Fibroblast of skin of left quadriceps (primary cell): ENCODE results near the gene CCNK.

Experiments
- DNase-seq, 2 experiments: peaks; one replicate each; pipeline ENCODE4 v3.0.0-alpha.2; 2013; ENCODE audit warnings: low read depth in 2 of 2

The CCNK gene

GRCh38 chr14:99480917-99481744, at the start of gene CCNK:
Gene CCNK (plus strand): TSS chr14:99481409. CDS start chr14:99492678, 11,269 bp downstream.
- peak; percentile 100 for DNase-seq

- DNase-seq = no peak
Measured at GRCh38 chr14:99431986-99432385, 49.2 kb upstream of the CCNK start.

DNA sequence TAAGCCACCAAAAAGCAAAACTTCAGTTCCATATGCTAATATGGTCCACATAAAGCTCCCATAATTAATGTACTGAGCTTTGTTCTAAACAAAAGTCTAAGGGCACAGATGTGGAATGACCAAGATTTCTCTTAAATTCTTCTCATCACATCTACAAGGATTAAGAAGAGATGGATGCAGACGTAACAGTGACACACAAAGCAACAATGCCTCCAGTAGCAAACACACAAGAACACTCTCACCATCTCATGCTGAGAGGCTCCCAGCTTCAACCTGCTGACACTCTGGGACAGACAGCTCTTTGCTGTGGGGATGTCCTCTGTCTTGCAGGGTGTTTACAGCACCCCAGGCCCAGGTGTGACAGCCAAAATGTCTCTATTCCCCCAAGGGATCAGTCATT, 48.7 kb upstream of the CCNK start:
- no peak for DNase-seq

DNA sequence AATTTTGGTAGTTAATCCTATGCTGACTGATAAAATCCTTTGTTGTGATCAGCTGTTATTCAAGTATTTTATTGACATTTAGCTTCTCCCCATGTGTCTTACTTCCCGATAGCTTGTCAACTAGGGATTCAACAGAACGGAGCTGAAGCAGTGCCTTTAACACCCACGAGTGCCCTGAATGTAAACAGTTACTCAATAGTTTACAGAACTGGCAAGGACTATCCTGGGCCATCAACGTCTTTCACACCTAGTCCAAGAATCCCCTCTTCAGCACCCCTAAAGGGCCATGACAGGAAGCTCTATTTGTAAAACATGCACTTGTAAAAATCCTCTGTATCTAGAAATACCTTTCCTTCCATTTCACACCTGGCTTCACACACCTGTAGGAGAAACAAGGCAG, 45.9 kb upstream of the CCNK start:
- DNase-seq = no peak

DNA sequence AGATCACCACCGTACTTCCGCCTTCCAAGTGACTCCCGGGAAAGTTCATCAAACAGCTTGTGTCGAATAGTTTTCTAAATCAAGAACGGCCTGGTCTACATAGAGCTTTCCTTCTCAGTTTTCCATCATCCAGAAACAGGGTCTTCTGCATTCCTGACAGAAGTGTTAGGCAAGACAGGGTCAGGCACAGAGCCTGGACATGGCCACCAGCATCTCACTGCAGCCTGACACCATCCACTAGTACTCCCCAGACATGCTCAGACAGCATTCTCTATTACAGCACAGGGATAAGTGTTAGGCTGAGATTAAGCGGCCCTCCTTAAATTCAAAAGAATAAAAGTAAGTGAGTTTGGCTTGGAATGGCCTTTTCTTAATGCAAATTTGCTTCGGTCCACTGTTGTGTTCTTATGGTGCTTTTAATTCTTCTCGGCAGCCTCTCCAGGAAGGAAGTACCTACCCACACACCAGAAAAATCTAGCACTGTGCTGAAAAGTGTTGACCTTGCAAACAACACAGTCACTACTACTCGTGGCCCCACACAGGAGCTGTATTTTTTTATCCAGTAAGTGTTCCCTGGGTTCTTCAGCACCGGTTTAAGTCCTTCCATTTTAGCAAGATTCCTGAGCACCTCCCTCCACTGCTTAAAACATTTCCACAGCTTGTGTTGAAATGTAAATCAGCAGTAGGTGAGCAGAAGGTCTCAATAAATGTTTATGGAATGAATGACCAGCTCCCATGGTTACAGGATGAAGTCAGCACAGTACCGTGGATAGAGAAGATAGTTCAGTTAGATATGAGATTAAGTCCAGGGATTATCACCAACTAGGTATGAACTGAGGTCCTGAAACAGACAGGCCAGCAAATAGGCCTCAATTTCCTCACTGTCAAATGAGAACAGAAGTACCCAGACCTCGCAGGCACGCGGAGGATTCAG, 44.7 kb upstream of the CCNK start:
- DNase-seq = no peak

GRCh38 chr14:99437706-99438105, 43.5 kb upstream of the CCNK start:
- no peak for DNase-seq

- DNase-seq = no peak
Measured at GRCh38 chr14:99440278-99440677, 40.9 kb upstream of the CCNK start.

- no peak for DNase-seq
Measured at GRCh38 chr14:99441157-99441870, 39.9 kb upstream of the CCNK start.

DNA sequence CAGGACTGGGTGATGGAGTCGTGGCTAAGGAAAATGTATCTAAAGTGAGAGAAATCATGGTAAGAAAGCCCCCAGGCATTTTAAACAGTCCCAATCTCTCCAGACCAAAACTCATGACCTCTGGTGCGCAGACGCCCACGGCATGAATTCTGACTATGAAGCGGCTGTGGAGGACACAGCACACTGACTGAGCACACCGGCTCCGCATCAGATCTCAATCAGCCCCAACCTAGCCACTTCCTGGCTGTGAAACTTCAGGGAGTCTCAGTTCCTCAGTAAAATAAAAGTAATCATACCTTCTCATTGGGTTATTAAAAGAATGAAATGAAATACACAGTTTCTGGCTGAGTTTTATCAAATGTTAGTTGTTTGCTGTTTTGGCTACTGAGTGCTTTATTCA, 39.3 kb upstream of the CCNK start:
- DNase-seq = no peak

DNA sequence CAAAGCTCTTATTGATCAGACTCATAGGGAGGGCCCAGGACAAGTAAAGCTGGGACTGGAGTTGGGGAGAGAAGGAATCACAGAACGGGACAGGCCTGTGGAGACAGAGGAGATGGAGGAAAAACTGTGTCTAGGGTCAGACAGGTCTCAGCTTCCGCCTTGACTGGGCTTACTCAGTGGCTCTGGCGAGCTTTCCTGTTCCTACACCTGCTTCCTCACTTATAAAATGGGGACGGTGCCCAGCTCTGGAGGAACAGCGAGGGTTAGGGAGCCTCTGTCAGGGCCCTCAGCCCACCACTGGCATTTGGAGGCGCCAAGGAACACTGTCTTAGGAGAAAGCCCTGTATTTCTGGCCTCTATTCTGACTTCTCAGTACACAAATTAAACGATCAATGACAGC, 35.3 kb upstream of the CCNK start:
- no peak for DNase-seq

DNA sequence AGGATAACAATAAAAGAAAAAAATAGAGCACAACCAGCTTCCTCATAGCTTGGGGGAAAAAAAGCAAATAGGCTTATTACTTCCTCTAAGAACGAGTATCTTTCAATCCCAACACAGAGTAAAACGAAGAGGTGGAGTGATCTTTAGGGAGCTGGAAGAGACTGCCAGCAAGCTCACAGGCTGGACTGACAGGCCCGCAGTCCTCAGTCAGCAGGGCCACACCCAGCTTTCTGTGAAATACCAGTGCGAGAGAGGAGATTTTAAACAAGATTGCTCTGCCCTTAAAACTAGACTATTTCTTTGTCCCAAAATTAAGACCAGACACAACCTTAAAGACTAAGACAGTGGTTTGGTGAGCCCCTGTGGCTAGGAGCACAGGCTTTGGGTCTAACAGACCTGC, 33.5 kb upstream of the CCNK start:
- DNase-seq = no peak

DNA sequence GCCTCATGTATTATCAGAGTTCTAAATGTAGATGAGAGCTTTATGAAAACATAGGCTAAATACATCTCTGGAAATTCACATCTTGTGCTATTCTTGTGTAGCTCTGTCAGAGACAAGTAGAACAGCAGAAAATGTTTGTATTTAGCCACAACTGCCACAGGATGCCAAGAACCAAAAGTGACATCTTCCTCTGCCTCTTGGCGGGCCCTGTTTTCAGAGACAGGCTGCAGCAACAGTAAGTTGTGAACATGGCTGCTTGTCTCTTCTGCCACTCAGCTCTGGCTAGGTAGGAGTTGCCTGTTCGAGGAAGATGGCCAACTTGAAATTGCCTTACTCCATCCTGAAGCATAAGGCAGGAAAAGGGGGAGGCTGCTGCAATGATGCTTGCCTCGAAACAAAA, 30.9 kb upstream of the CCNK start:
- DNase-seq = no peak

DNA sequence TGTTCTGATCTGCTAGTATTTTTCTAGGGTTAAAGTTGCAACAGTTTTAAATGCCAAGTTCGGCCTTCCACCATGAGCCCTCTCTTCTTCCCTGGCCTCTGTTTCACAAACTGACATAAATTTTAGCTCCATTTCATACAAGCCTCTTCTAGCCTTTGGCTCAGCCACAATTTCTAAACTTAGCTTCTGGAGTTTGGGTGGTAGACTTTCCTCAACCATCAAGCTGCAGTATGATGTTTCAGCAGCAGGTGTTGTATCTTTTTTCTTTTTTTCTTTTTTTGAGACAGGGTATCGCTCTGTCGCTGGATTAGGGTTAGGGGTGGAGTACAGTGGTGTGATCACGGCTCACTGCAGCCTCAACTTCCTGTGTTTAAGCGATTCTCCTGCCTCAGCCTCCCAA, 30.0 kb upstream of the CCNK start:
- no peak for DNase-seq

DNA sequence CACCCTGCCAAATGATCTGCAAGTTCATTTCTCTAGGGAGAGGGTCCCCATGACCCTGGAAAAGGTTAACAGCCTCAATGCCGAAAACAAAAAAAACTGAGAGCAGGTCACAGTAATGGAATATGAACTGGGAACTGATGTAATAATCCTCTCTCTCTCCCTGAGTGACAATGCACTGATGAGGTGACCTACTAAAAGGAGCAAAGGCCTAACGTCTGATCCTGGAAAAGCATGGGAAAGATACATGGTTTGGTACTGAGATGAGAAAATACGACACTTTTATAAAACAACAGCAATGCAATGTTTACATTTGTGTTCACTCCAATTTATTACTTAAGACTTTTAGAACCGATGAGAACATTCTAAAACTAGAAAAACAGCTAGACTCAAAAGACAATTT, 28.2 kb upstream of the CCNK start:
- no peak for DNase-seq

- no peak for DNase-seq
Measured at GRCh38 chr14:99454246-99454645, 27.0 kb upstream of the CCNK start.

GRCh38 chr14:99459481-99460100, 21.6 kb upstream of the CCNK start:
- no peak for DNase-seq

DNA sequence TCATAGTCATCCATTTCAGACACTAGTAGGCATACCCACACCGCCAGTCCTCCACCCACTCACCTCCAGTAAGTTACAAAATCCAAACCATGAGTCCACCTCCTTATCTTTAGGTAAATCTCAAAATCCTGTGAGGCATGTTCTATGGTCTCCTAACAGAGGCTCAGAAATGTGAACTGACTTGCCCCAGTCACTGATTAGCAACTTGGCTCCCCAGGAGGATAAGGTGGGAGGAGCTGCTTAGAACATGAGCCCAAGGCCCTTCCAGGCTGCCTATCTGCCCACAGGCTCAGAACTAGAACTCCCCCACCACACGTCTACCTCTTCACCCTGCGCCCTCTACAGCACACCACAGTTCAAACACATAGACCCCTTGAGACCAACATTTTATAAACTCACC, 20.4 kb upstream of the CCNK start:
- no peak for DNase-seq

GRCh38 chr14:99461411-99462085, 19.7 kb upstream of the CCNK start:
- DNase-seq = no peak

DNA sequence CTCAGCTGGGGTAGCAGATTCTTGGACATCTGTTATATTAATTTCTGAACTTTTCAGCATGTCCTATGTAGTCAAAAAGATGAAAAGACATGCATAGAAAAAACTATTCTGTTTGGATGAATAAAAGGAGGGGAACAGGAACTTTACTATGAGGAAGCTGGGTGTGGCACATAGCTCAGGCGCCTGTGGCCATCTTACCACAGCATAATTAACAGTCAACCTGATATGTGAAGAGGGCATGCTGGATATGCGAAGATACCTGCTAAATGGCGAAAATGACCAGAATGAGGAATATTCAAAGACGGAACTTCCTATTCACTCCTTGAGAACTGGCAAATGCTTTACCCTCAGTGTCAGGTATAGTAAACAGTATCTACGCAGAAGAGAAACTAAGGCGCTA, 19.0 kb upstream of the CCNK start:
- no peak for DNase-seq

DNA sequence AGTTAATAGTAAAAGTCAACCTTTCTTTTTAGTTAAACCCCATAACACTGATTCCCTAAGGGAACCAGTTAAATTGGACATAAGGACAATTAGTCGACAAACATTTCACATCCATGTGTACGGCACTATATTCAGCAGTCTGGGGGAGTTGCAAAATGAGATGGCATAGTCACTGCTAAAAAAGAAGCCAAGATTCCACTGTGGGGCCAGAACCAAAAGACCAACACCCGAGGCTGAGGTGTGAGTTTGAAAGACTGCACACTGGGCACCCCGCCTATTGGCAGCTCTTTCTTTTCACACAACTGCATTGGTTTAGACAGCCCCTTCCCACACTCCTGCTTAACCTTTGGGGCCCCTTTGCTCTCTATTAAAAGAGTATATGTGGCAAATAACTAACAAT, 17.2 kb upstream of the CCNK start:
- DNase-seq = no peak

DNA sequence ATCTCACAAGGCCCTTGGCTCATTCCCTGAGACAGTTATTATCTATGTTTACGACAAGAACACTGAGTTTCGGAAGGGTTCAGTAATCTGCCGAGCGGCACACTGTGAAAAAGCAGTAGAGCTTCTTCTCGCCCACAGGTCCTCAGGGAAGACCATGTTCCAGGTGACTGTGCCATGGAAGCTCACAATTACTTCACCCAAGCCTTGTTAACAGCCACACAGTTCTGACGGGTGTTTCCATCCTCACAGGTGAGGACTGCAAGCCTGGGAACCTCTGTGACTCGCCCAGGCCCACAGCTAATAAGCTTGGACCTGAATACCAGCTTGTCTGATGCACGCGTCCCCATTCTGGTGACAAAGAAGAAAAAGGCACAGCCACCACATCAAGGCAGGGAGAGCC, 15.9 kb upstream of the CCNK start:
- DNase-seq = no peak
